Body of pancreas (tissue), 4 donors: ENCODE data around the gene TSPYL2. TPM values are rescaled to one million over a fixed set of nuclear protein-coding genes. Genes with fewer than 3 reads are reported as not detected.

Experiments used
- ATAC-seq: fragments of 150-250 bp; one replicate; pipeline ENCODE4 v1.9.1; 2016
- DNase-seq, 4 donors: peaks; one replicate each; pipeline ENCODE4 v3.0.0-alpha.2; 2019
- H3K27ac ChIP-seq, 4 donors: fragments of 200-600 bp; sonication (generic); 1 replicate in 3 of 4; 2 replicates in 1 of 4; pipeline versions ENCODE4 v1.5.1 to v1.6.1; 2016 to 2019; ENCODE audit warnings: mild to moderate bottlenecking in 1 of 4, mixed read lengths in 1 of 4, moderate library complexity in 1 of 4
- H3K27me3 ChIP-seq, 2 donors: fragments of 200-600 bp; sonication (generic); one replicate each; pipeline ENCODE4 v1.6.0; 2016; ENCODE audit warnings: mild to moderate bottlenecking in 1 of 2
- H3K36me3 ChIP-seq, 2 donors: fragments of 200-600 bp; sonication (generic); replicated peaks in 1 of 2; 2 replicates each; pipeline ENCODE4 v1.5.1; 2016; ENCODE audit warnings: low read depth in 2 of 2; ENCODE audit not compliant: insufficient read depth in 1 of 2
- H3K4me1 ChIP-seq: fragments of 200-600 bp; sonication (generic); one replicate; pipeline ENCODE4 v1.6.0; 2016
- H3K4me3 ChIP-seq, 2 donors: fragments of 200-600 bp; sonication (generic); 1 replicate in 1 of 2; 2 replicates in 1 of 2; pipeline ENCODE4 v1.5.1; 2016 to 2019
- H3K9me3 ChIP-seq, 3 donors: fragments of 200-600 bp; sonication (generic); 1 replicate in 2 of 3; 2 replicates in 1 of 3; pipeline ENCODE4 v1.5.1; 2016
- POLR2A ChIP-seq, 3 donors: fragments of 450-650 bp; IDR thresholded peaks; one replicate each; pipeline ENCODE4 v1.6.1; 2016; ENCODE audit warnings: antibody characterized with exemption in 3 of 3, mild to moderate bottlenecking in 2 of 3
- WGBS, 2 donors: methylation state at CpG; one replicate each; pipeline ENCODE4 v1.1.5; 2017; 5-methylcytosine and 5-hydroxymethylcytosine counted together
- intact Hi-C: fragments of 100-400 bp; cut with DNase I; formaldehyde crosslinking; loops from one replicate; pipeline ENCODE4 v1.15.1; 2023
- total RNA-seq, 2 donors: library from RNA; depleted of rRNA; stranded (reverse); fragments of >200 nt; gene quantifications; one replicate each; pipeline ENCODE4 v1.1.0, GENCODE V29; 2016
- TF ChIP-seq, protein P1 (sequence below), 7 experiments: fragments of 450-650 bp in 4 of 7; fragments of 200-600 bp in 3 of 7; sonication (generic) in 3 of 7; IDR thresholded peaks; one replicate each; pipeline ENCODE4 v1.5.1; 2016 to 2019; ENCODE audit warnings: antibody characterized with exemption in 7 of 7

TSPYL2 gene
- total RNA-seq, 2 donors from 2014 or later: 28.3 to 40.5 TPM

DNA sequence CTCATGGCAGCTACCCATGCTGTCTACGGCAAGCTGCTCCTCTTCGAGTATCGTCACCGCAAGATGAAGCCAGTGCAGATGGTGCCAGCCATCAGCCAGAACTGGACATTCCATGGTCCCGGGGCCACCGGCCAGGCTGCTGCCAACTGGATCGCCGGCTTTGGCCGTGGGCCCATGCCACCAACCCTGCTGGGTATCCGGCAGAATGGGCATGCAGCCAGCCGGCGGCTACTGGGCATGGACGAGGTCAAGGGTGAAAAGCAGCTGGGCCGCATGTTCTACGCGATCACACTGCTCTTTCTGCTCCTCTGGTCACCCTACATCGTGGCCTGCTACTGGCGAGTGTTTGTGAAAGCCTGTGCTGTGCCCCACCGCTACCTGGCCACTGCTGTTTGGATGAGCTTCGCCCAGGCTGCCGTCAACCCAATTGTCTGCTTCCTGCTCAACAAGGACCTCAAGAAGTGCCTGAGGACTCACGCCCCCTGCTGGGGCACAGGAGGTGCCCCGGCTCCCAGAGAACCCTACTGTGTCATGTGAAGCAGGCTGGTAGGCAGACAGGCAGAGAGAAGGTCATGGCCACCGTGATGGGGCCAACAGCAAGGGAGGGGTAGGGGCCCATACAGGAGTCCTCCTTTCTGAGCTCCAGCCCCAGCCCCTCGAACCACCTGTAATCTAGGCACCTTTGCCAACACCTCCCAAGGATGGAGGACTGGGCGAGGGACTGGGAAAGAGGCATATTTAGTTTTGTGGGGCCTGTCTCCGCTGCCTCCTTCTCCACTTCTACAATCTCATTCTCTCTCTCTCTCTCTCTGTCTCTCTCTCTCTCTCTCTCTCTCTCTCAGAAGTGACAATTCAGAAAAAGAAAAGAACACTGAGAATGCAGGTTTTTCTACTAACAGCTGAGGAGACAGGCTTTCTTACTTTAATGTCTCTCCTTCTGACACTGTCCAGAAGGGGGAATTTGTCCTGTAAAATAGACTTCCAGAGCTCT lies 4.7 kb upstream of the TSPYL2 start:
- Histone ChIP-seq H3K4me3 (no peak overlapping the region), H3K4me1 (peaks cover 2% of the 10 kb centered on the region), H3K36me3 (no peaks in the 10 kb centered on the region), H3K27me3 (no peaks in the 10 kb centered on the region), H3K9me3 (no peaks in the 10 kb centered on the region), H3K27ac (no peak overlapping the region)
- intact Hi-C loops: no loop called here
- DNase-seq (no peak), ATAC-seq (no peak)
- WGBS, 2 donors: 88 to 100% methylated on average over 3 to 19 of the region's 27 CpGs
- TF ChIP-seq, protein P1, sequence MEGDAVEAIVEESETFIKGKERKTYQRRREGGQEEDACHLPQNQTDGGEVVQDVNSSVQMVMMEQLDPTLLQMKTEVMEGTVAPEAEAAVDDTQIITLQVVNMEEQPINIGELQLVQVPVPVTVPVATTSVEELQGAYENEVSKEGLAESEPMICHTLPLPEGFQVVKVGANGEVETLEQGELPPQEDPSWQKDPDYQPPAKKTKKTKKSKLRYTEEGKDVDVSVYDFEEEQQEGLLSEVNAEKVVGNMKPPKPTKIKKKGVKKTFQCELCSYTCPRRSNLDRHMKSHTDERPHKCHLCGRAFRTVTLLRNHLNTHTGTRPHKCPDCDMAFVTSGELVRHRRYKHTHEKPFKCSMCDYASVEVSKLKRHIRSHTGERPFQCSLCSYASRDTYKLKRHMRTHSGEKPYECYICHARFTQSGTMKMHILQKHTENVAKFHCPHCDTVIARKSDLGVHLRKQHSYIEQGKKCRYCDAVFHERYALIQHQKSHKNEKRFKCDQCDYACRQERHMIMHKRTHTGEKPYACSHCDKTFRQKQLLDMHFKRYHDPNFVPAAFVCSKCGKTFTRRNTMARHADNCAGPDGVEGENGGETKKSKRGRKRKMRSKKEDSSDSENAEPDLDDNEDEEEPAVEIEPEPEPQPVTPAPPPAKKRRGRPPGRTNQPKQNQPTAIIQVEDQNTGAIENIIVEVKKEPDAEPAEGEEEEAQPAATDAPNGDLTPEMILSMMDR (IDR thresholded peaks at IDR 0.05): no peak
- no peak for TF ChIP-seq POLR2A (IDR thresholded peaks at IDR 0.05)

DNA sequence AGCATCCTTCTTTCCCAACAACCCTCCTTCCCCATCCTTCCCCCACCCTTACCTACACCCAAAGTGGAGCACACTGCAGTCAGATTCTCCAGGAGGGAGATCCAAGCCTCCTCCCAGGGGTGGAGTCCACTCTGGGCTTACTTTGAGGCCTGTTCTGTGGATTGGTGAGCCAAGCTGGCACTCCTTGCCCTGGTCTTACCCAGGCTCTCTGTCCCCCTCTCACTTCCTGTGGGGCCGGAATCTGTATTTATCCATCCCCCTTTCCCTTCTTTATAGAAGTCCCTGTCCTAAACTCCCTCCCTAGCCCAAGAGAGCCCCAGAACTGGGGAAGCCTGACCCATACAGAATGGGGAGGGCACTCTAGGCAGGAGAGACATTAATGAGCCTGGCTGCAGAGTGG lies 3.2 kb upstream of the TSPYL2 start:
- Histone ChIP-seq H3K36me3 (no peaks in the 10 kb centered on the region), H3K27me3 (no peaks in the 10 kb centered on the region), H3K4me1 (peaks cover 8% of the 10 kb centered on the region), H3K9me3 (no peaks in the 10 kb centered on the region), H3K4me3 (no peak overlapping the region), H3K27ac (no peak overlapping the region)
- intact Hi-C loops: no loop called here
- WGBS, 2 donors: 100% methylated on average over 1 of the region's 1 CpG; no CpG with 5 or more reads in 1 of the 2 donors
- TF ChIP-seq, protein P1 (IDR thresholded peaks at IDR 0.05): no peak
- TF ChIP-seq POLR2A (IDR thresholded peaks at IDR 0.05): no peak
- DNase-seq: no peak
- ATAC-seq: no peak

DNA sequence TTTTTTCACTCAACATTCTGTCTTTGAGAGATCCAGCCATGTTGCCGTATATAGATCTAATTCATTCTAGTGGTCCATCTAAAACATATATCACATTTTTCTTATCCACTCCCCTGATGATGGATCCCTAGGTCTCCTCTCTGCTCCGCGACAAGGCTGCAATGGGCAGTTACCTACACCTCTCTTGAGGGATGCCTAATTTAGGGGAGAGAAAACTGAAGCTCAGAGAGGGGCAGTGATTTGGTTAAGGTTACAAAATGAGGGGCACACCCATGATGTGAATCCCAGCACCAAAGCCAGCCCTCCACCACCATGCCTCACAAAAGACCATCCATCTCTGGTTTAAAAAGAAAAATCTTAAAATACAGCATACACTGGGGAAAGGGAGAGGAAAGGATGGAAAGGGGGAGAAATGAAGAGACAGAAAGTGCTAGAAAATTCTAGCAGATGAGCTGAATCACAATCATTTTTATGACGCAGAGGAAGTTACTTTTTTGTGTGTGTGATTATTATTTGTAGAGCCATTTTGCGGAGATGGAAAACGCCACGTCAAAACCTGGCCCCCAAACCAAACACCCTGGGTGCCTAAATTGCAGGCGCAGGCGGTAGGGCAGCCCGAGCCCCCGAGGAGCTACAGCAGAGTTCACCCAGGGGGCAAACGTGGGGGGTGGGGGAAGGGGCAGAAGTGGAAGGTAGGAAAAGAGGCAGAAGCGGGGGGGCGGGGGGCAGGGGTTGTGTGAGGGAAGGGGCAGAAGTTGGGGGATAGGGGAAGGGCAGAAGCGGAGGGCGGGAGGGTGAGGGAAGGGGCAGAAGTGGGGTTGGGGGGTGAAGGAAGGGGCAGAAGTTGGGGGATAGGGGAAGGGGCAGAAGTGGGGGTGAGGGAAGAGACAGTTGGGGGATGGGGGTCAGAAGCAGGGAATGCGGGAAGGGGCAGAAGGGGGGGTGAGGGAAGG lies 1.3 kb upstream of the TSPYL2 start:
- 28 to 34% methylated on average over 7 to 9 of the region's 17 CpGs for WGBS, 2 donors
- Histone ChIP-seq H3K9me3 (no peaks in the 10 kb centered on the region), H3K27me3 (no peaks in the 10 kb centered on the region), H3K27ac (peak overlapping the region; percentile 39 to 89 (median 60)), H3K36me3 (no peaks in the 10 kb centered on the region), H3K4me3 (no peak overlapping the region), H3K4me1 (peaks cover 21% of the 10 kb centered on the region)
- TF ChIP-seq, protein P1 (IDR thresholded peaks at IDR 0.05): no peak
- TF ChIP-seq POLR2A (IDR thresholded peaks at IDR 0.05): no peak
- intact Hi-C loops: no loop called here
- no peak for ATAC-seq
- DNase-seq: no peak

DNA sequence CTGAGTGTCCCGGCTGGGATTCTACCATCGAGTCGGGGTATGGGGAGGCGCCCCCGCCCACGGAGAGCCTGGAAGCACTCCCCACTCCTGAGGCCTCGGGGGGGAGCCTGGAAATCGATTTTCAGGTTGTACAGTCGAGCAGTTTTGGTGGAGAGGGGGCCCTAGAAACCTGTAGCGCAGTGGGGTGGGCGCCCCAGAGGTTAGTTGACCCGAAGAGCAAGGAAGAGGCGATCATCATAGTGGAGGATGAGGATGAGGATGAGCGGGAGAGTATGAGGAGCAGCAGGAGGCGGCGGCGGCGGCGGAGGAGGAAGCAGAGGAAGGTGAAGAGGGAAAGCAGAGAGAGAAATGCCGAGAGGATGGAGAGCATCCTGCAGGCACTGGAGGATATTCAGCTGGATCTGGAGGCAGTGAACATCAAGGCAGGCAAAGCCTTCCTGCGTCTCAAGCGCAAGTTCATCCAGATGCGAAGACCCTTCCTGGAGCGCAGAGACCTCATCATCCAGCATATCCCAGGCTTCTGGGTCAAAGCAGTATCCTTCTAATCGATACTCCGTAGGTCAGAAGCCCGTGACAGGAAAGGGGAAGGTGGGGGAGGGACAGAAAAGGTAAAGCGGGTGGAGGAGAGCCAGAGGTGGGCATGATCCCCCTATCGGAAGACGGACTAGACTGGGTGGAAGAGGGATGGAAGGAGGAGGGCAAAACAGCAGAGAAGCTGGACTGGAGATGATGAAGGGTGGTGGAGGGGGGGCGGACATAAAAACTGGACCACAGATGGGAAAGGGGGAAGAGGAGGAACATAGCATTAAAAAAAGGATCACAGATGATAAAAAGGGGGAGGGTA lies 828 bp downstream of the TSPYL2 start:
- WGBS, 2 donors: 1 to 6% methylated on average over 23 to 25 of the region's 31 CpGs

More for the DNA sequence above, 828 bp downstream of the TSPYL2 start:
- no peaks in the 10 kb centered on the region for H3K36me3 ChIP-seq
- ATAC-seq (no peak), DNase-seq (no peak)
- H3K9me3 ChIP-seq: no peaks in the 10 kb centered on the region
- H3K27ac ChIP-seq: peak overlapping the region; percentile 70 to 90 (median 84)
- peaks cover 42% of the 10 kb centered on the region for H3K4me1 ChIP-seq
- intact Hi-C loops: no loop called here
- peak overlapping the region; percentile 36 to 37 for H3K4me3 ChIP-seq
- H3K27me3 ChIP-seq: no peaks in the 10 kb centered on the region
- no peak for TF ChIP-seq POLR2A (IDR thresholded peaks at IDR 0.05)
- TF ChIP-seq, protein P1 (IDR thresholded peaks at IDR 0.05): no peak
